GM23338 (cell line): Measurements from ENCODE around the gene RHBDD2. TPM values are rescaled to one million over a fixed set of nuclear protein-coding genes. Genes with fewer than 3 reads are reported as not detected.
A peak's percentile ranks its signal among the peaks of the same experiment; 100 is the strongest.

Experiments
- ATAC-seq: fragments of 200-7000 bp; cut with Tn5 transposase; 3 replicates; pipeline ENCODE4 v1.9.1; 2020
- DNase-seq: peaks from one replicate; pipeline ENCODE4 v3.0.0-alpha.2; 2015; ENCODE audit warnings: low spot score
- H2AFZ ChIP-seq: fragments of 200-600 bp; sonication (generic); 2 replicates; pipeline ENCODE4 v1.8.0; 2016; ENCODE audit warnings: antibody characterized with exemption, mild to moderate bottlenecking, moderate library complexity
- H3F3A ChIP-seq: fragments of 200-600 bp; sonication (generic); replicated peaks from 2 replicates; pipeline ENCODE4 v1.8.0; 2017; ENCODE audit warnings: antibody characterized with exemption, mixed run types, low read depth
- H3K27ac ChIP-seq: fragments of 200-600 bp; sonication (generic); 2 replicates; pipeline ENCODE4 v1.6.1; 2016; ENCODE audit warnings: low read depth
- H3K27me3 ChIP-seq: fragments of 200-600 bp; sonication (generic); 2 replicates; pipeline ENCODE4 v1.8.0; 2016; ENCODE audit warnings: mild to moderate bottlenecking, mixed run types, moderate library complexity; ENCODE audit not compliant: insufficient read depth
- H3K36me3 ChIP-seq: fragments of 200-600 bp; sonication (generic); 2 replicates; pipeline ENCODE4 v1.8.0; 2016; ENCODE audit warnings: mild to moderate bottlenecking; ENCODE audit not compliant: insufficient read depth
- H3K4me1 ChIP-seq: fragments of 200-600 bp; sonication (generic); 2 replicates; pipeline ENCODE4 v1.8.0; 2016; ENCODE audit warnings: mild to moderate bottlenecking, moderate library complexity; ENCODE audit not compliant: insufficient read depth
- H3K4me2 ChIP-seq: fragments of 200-600 bp; sonication (generic); 2 replicates; pipeline ENCODE4 v1.7.1; 2017; ENCODE audit warnings: mixed run types
- H3K4me3 ChIP-seq: fragments of 200-600 bp; sonication (generic); 2 replicates; pipeline ENCODE4 v1.6.1; 2016; ENCODE audit warnings: mixed run types
- H3K79me2 ChIP-seq: fragments of 200-600 bp; sonication (generic); replicated peaks from 2 replicates; pipeline ENCODE4 v1.8.0; 2017; ENCODE audit warnings: mild to moderate bottlenecking; ENCODE audit not compliant: insufficient read depth
- H3K9me2 ChIP-seq: fragments of 200-600 bp; sonication (generic); 2 replicates; pipeline ENCODE4 v1.8.0; 2017; ENCODE audit not compliant: insufficient read depth
- H4K20me1 ChIP-seq: fragments of 200-600 bp; sonication (generic); replicated peaks from 2 replicates; pipeline ENCODE4 v1.8.0; 2017; ENCODE audit warnings: mild to moderate bottlenecking; ENCODE audit not compliant: insufficient read depth
- H3K27ac Mint-ChIP-seq: 2 replicates; pipeline ENCODE4 v1.8.0; 2020; ENCODE audit warnings: inconsistent platforms, mild to moderate bottlenecking, moderate library complexity, mixed read lengths
- H3K27me3 Mint-ChIP-seq: 3 replicates; pipeline ENCODE4 v1.8.0; 2022; ENCODE audit warnings: low read depth, mild to moderate bottlenecking, moderate library complexity, mixed read lengths, inconsistent platforms; ENCODE audit not compliant: insufficient read depth, poor library complexity
- H3K36me3 Mint-ChIP-seq: 3 replicates; pipeline ENCODE4 v1.8.0; 2021; ENCODE audit warnings: low read depth, mild to moderate bottlenecking, inconsistent platforms, moderate library complexity, mixed read lengths
- H3K4me1 Mint-ChIP-seq: 3 replicates; pipeline ENCODE4 v1.8.0; 2020; ENCODE audit warnings: mild to moderate bottlenecking, inconsistent platforms, mixed read lengths
- H3K4me3 Mint-ChIP-seq: 3 replicates; pipeline ENCODE4 v1.8.0; 2021; ENCODE audit warnings: moderate library complexity, mild to moderate bottlenecking, inconsistent platforms, mixed read lengths
- H3K9me3 Mint-ChIP-seq: 3 replicates; pipeline ENCODE4 v1.8.0; 2020; ENCODE audit warnings: moderate library complexity, mild to moderate bottlenecking, inconsistent platforms, mixed read lengths
- CTCF ChIP-seq, 2 experiments: fragments of 200-600 bp in 1 of 2; sonication (generic) in 1 of 2; conservative IDR thresholded peaks; 2 replicates each; pipeline versions ENCODE4 v1.5.1 to v1.6.1; 2016 to 2017; ENCODE audit warnings: antibody characterized with exemption in 2 of 2, low read depth in 2 of 2, mild to moderate bottlenecking in 2 of 2, moderate library complexity in 1 of 2
- EZH2phosphoT487 ChIP-seq: fragments of 200-600 bp; sonication (generic); IDR thresholded peaks from one replicate; pipeline ENCODE4 v1.8.1; 2018; ENCODE audit warnings: antibody characterized with exemption; ENCODE audit not compliant: unreplicated experiment
- JUNB ChIP-seq: IDR thresholded peaks from one replicate; pipeline ENCODE4 v1.6.1; 2016; ENCODE audit warnings: antibody characterized with exemption; ENCODE audit not compliant: unreplicated experiment
- POLR2AphosphoS5 ChIP-seq: IDR thresholded peaks from 2 replicates; pipeline ENCODE4 v1.6.1; 2016; ENCODE audit warnings: antibody characterized with exemption, low read depth
- ZNF114 ChIP-seq: fragments of 250-450 bp; sonication (Bioruptor Pico); IDR thresholded peaks from 2 replicates; pipeline ENCODE4 v1.5.0; 2020; ENCODE audit warnings: mild to moderate bottlenecking, moderate library complexity
- ZNF331 ChIP-seq: fragments of 250-450 bp; sonication (Bioruptor Pico); IDR thresholded peaks from 2 replicates; pipeline ENCODE4 v1.5.0; 2020; ENCODE audit warnings: low read depth, mild to moderate bottlenecking, moderate library complexity
- polyA plus RNA-seq: library from polyadenylated mRNA; unstranded; fragments of >200 nt; fragmentation: Nextera tagmentation; extraction: Ambion mirVana; gene quantifications from 2 replicates; pipeline ENCODE4 v1.2.1, GENCODE V29; 2016
- total RNA-seq: library from RNA; depleted of rRNA; stranded (reverse); fragments of >200 nt; shearing (Covaris generic); gene quantifications from 2 replicates; pipeline ENCODE4 v1.2.3, GENCODE V29; 2014
- TF ChIP-seq, protein P1 (sequence below): fragments of 250-450 bp; sonication (Bioruptor Pico); IDR thresholded peaks from 2 replicates; pipeline ENCODE4 v1.5.0; 2020; ENCODE audit warnings: mild to moderate bottlenecking, moderate library complexity

The RHBDD2 gene
- total and polyA plus RNA-seq, 2 experiments from 2014 or later = 23.1 to 25.7 TPM

DNA sequence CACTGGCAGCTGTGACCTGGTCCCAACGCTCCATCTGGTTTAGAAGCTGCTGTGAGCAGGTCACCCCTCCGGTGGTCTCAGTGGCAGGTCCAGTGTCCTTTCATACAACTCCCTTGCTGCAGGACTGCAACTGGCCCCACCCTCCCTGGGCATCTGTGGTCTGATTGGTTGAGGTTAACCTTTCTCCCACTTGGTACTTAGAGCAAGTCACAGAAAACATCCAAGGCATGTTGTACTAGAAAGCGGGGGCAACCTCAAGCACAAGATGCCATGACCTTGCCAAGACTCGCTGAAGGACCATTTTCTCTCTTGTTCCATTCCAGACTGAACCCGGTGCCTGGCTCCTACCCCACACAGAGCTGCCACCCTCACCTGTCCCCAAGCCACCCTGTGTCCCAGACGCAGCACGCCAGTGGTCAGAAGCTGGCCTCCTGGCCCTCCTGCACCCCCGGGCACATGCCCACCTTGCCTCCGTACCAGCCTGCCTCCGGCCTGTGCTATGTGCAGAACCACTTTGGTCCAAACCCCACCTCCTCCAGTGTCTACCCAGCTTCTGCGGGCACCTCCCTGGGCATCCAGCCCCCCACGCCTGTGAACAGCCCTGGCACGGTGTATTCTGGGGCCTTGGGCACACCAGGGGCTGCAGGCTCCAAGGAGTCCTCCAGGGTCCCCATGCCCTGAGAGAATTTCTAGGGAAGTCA is 9.0 kb downstream of the RHBDD2 start (continued):
- TF ChIP-seq JUNB (no peak), POLR2AphosphoS5 (no peak), EZH2phosphoT487 (no peak)
- TF ChIP-seq, protein P1, sequence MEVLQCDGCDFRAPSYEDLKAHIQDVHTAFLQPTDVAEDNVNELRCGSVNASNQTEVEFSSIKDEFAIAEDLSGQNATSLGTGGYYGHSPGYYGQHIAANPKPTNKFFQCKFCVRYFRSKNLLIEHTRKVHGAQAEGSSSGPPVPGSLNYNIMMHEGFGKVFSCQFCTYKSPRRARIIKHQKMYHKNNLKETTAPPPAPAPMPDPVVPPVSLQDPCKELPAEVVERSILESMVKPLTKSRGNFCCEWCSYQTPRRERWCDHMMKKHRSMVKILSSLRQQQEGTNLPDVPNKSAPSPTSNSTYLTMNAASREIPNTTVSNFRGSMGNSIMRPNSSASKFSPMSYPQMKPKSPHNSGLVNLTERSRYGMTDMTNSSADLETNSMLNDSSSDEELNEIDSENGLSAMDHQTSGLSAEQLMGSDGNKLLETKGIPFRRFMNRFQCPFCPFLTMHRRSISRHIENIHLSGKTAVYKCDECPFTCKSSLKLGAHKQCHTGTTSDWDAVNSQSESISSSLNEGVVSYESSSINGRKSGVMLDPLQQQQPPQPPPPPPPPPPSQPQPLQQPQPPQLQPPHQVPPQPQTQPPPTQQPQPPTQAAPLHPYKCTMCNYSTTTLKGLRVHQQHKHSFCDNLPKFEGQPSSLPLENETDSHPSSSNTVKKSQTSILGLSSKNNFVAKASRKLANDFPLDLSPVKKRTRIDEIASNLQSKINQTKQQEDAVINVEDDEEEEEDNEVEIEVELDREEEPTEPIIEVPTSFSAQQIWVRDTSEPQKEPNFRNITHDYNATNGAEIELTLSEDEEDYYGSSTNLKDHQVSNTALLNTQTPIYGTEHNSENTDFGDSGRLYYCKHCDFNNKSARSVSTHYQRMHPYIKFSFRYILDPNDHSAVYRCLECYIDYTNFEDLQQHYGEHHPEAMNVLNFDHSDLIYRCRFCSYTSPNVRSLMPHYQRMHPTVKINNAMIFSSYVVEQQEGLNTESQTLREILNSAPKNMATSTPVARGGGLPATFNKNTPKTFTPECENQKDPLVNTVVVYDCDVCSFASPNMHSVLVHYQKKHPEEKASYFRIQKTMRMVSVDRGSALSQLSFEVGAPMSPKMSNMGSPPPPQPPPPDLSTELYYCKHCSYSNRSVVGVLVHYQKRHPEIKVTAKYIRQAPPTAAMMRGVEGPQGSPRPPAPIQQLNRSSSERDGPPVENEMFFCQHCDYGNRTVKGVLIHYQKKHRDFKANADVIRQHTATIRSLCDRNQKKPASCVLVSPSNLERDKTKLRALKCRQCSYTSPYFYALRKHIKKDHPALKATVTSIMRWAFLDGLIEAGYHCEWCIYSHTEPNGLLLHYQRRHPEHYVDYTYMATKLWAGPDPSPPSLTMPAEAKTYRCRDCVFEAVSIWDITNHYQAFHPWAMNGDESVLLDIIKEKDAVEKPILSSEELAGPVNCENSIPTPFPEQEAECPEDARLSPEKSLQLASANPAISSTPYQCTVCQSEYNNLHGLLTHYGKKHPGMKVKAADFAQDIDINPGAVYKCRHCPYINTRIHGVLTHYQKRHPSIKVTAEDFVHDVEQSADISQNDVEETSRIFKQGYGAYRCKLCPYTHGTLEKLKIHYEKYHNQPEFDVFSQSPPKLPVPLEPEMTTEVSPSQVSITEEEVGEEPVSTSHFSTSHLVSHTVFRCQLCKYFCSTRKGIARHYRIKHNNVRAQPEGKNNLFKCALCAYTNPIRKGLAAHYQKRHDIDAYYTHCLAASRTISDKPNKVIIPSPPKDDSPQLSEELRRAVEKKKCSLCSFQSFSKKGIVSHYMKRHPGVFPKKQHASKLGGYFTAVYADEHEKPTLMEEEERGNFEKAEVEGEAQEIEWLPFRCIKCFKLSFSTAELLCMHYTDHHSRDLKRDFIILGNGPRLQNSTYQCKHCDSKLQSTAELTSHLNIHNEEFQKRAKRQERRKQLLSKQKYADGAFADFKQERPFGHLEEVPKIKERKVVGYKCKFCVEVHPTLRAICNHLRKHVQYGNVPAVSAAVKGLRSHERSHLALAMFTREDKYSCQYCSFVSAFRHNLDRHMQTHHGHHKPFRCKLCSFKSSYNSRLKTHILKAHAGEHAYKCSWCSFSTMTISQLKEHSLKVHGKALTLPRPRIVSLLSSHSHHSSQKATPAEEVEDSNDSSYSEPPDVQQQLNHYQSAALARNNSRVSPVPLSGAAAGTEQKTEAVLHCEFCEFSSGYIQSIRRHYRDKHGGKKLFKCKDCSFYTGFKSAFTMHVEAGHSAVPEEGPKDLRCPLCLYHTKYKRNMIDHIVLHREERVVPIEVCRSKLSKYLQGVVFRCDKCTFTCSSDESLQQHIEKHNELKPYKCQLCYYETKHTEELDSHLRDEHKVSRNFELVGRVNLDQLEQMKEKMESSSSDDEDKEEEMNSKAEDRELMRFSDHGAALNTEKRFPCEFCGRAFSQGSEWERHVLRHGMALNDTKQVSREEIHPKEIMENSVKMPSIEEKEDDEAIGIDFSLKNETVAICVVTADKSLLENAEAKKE (CRISPR knock-in tag) = no peak

- ATAC-seq (no peak), DNase-seq (no peak)
- no peaks in the 10 kb centered on the region for H3F3A ChIP-seq
- no peak overlapping the region for H3K4me3 Mint-ChIP-seq
- peaks cover 46% of the 10 kb centered on the region for H3K36me3 Mint-ChIP-seq
- H3K9me2 ChIP-seq = no peaks in the 10 kb centered on the region
- no peaks in the 10 kb centered on the region; the same call in 1 of the 2 replicates for H4K20me1 ChIP-seq
- peaks cover 12% of the 10 kb centered on the region for H3K27me3 Mint-ChIP-seq
- H3K79me2 ChIP-seq = no peaks in the 10 kb centered on the region
- H3K27me3 ChIP-seq = no peaks in the 10 kb centered on the region
- H3K4me1 Mint-ChIP-seq = peaks cover 2% of the 10 kb centered on the region; the same call in 1 of the 3 replicates
- no peak overlapping the region for H3K27ac ChIP-seq
- H3K4me1 ChIP-seq = no peaks in the 10 kb centered on the region
- H3K4me3 ChIP-seq = no peak overlapping the region
- TF ChIP-seq EZH2phosphoT487 (no peak), POLR2AphosphoS5 (0 out of 2 replicates have a peak, but pooled peaks have one; percentile 12), ZNF331 (no peak), ZNF114 (CRISPR knock-in tag) (no peak), CTCF (conservative IDR thresholded peaks at IDR 0.05; ENCODE audit: low read depth in 2 of 2) (no peak)
- H3K9me3 Mint-ChIP-seq = peaks cover 2% of the 10 kb centered on the region; the same call in 1 of the 3 replicates
- no peak overlapping the region for H2AFZ ChIP-seq
- no peak overlapping the region for H3K27ac Mint-ChIP-seq
- H3K4me2 ChIP-seq = no peak overlapping the region
- peaks cover 16% of the 10 kb centered on the region for H3K36me3 ChIP-seq
These were observed 9.8 kb downstream of the RHBDD2 start for GRCh38 chr7:75888464-75889222.
